ENCODE data around the gene CBLC. TPM values are rescaled to one million over a fixed set of nuclear protein-coding genes. Genes with fewer than 3 reads are reported as not detected.

The CBLC gene
- total RNA-seq, 1 donor from 2014 or later, result not detected

Small RNA genes within 50 kb of the gene (small RNA-seq; reads per million reads assigned to genes)
- gene RF00156 (ENCODE audit: low replicate concordance), result not detected

Other genes starting within 250 kb of the CBLC start
- gene CEACAM20, start 248.2 kb upstream of the CBLC start, total RNA-seq, result not detected
- not detected for gene IGSF23, start 164.3 kb upstream of the CBLC start, total RNA-seq
- 21.9 TPM for gene PVR, start 134.0 kb upstream of the CBLC start, total RNA-seq
- 1.7 TPM for gene CEACAM19, start 106.4 kb upstream of the CBLC start, total RNA-seq
- gene CEACAM16, start 78.7 kb upstream of the CBLC start, total RNA-seq, result not detected
- gene BCL3, start 29.2 kb upstream of the CBLC start, total RNA-seq, result 0.49 TPM
- 7.9 TPM for gene BCAM, start 31.2 kb downstream of the CBLC start, total RNA-seq
- gene NECTIN2, start 68.4 kb downstream of the CBLC start, total RNA-seq, result 19.4 TPM
- 18.2 TPM for gene TOMM40, start 113.4 kb downstream of the CBLC start, total RNA-seq
- gene APOE, start 127.9 kb downstream of the CBLC start, total RNA-seq, result 73.5 TPM
- 3.4 TPM for gene APOC1, start 136.7 kb downstream of the CBLC start, total RNA-seq
- not detected for gene APOC4, start 164.3 kb downstream of the CBLC start, total RNA-seq
- 0.49 TPM for gene APOC2, start 168.2 kb downstream of the CBLC start, total RNA-seq
- 47.5 TPM for gene CLPTM1, start 177.5 kb downstream of the CBLC start, total RNA-seq
- gene RELB, start 223.6 kb downstream of the CBLC start, total RNA-seq, result 0.74 TPM